ENCODE data around the gene CHN2. TPM values are rescaled to one million over a fixed set of nuclear protein-coding genes. Genes with fewer than 3 reads are reported as not detected.

CHN2 gene
- total and polyA plus RNA-seq, 8 donors: 2.8 to 8.9 (median 4.3) TPM

DNA sequence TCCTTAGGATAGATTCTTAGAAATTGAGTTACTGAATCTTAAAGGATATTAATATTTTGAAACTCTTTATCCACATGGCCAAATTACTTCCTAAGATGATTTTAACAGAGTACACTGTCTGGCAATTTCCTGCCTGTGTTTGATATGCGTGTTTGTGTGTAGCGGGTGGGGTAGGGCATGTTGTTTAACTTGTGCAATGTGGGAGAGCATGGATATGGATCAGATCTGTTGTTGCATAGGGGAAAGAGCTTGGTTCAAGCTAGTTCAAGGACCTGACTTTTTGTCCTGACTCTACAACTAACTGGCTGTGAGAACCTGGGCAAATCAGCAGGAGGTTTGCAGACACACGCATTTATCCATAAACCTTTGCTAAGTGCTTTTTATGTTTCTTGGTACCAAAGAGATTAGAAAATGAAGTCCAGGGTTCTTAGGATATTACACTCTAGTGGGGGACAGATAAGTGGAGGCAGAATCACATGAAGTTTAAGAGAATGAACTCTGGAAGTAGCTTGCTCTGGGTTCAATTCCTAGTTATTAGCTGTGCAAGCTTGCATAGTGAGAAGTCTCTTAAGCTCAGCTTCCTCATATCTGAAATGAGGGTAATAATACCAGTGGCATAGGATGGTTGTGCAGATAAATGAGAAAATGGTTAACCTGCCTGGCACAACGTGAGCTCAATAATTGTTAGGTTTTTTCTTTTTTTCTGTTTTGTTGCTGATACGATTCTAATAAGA is 272.8 kb downstream of the CHN2 start:
- H3K36me3 ChIP-seq: no peaks in the 10 kb centered on the region
- ATAC-seq (no peak), DNase-seq (no peak)
- intact Hi-C loops (cut with DNase I): no loop called here
- TF ChIP-seq, protein P1, sequence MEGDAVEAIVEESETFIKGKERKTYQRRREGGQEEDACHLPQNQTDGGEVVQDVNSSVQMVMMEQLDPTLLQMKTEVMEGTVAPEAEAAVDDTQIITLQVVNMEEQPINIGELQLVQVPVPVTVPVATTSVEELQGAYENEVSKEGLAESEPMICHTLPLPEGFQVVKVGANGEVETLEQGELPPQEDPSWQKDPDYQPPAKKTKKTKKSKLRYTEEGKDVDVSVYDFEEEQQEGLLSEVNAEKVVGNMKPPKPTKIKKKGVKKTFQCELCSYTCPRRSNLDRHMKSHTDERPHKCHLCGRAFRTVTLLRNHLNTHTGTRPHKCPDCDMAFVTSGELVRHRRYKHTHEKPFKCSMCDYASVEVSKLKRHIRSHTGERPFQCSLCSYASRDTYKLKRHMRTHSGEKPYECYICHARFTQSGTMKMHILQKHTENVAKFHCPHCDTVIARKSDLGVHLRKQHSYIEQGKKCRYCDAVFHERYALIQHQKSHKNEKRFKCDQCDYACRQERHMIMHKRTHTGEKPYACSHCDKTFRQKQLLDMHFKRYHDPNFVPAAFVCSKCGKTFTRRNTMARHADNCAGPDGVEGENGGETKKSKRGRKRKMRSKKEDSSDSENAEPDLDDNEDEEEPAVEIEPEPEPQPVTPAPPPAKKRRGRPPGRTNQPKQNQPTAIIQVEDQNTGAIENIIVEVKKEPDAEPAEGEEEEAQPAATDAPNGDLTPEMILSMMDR (IDR thresholded peaks at IDR 0.05): no peak
- H3K27me3 ChIP-seq: no peaks in the 10 kb centered on the region
- H3K27ac ChIP-seq: no peak overlapping the region
- H3K4me3 ChIP-seq: no peak overlapping the region
- H3K4me1 ChIP-seq: no peaks in the 10 kb centered on the region
- no peaks in the 10 kb centered on the region for H3K9me3 ChIP-seq

DNA sequence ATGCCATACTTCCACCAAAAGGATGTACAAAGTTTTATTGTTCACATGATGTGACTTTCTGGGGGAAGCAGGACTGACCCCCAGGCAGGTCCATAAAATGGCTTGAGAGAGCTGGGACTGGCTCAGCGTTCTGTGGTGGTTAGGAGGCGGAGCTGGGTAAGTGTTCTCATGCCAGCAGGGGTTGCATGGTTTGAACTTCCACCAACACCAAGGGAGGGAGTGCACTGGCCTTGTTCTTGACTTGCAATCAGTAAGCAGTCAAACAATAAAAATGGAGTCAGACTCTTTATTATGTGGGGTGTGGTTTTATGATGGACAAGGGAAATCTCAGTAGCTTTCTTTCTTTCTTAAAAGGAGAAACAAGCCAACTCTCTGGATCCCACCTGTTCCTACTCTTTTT is 273.6 kb downstream of the CHN2 start:
- H3K4me1 ChIP-seq: no peaks in the 10 kb centered on the region

DNA sequence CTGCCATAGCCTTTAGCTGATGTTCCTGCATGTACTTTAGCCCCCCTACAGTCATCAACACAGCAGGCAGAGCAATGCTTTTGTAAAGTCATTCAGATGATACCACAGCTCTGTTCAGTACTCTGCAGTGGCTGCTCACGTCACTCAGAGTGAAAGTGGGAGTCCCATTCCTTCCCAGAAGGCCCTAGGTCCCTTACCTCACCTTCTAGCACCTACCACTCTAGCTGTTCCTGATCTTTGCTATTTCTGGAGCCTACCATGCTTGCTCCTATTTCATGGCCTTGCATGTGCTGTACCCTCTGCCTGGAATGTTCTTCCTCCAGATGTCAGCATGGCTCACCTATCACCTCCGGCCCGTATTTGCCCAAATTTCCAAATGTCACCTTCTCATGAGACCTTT is 274.7 kb downstream of the CHN2 start:
- no peak overlapping the region for H3K27ac ChIP-seq
- DNase-seq (no peak), ATAC-seq (no peak)
- intact Hi-C loops (cut with DNase I): no loop called here
- TF ChIP-seq, protein P1 (IDR thresholded peaks at IDR 0.05): no peak
- H3K4me3 ChIP-seq: no peak overlapping the region
- no peaks in the 10 kb centered on the region for H3K4me1 ChIP-seq
- H3K36me3 ChIP-seq: no peaks in the 10 kb centered on the region
- no peaks in the 10 kb centered on the region for H3K27me3 ChIP-seq
- no peaks in the 10 kb centered on the region for H3K9me3 ChIP-seq

More for the DNA sequence above, 273.6 kb downstream of the CHN2 start:
- TF ChIP-seq, protein P1 (IDR thresholded peaks at IDR 0.05): no peak
- intact Hi-C loops (cut with DNase I): no loop called here
- no peaks in the 10 kb centered on the region for H3K9me3 ChIP-seq
- H3K4me3 ChIP-seq: no peak overlapping the region
- H3K36me3 ChIP-seq: no peaks in the 10 kb centered on the region
- ATAC-seq: no peak
- no peak overlapping the region for H3K27ac ChIP-seq
- no peaks in the 10 kb centered on the region for H3K27me3 ChIP-seq
- DNase-seq: no peak

DNA sequence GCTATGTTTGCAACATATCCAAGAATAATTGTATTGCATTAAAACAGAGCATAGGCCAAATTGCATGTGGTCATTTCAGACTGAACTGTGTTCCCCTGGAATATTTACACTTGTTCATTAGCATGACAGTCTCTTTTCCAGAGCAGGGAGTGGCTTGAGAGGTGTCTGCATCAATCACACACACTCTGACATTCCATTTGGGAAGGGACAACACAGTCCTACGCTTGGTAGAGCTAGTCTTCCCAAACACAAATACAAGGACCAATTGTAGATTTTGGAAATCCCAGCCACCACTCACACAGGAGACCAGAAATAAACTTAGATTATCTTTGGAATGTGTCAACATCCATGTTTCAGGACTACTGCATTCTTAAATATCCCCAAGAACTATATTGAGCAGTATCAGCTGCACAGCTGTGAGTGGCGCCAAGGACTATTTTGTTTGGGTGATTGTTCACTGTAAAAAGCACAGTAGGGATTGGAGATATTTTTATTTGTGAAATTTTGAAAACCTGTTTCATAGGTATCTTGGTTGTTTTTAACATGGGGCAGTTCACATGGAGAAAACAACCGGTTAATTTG is 275.5 kb downstream of the CHN2 start:
- intact Hi-C loops (cut with DNase I): no loop called here
- ATAC-seq (no peak), DNase-seq (no peak)
- Histone ChIP-seq H3K27me3 (no peaks in the 10 kb centered on the region), H3K4me1 (no peaks in the 10 kb centered on the region), H3K27ac (no peak overlapping the region), H3K9me3 (no peaks in the 10 kb centered on the region), H3K36me3 (no peaks in the 10 kb centered on the region), H3K4me3 (no peak overlapping the region)
- TF ChIP-seq, protein P1 (IDR thresholded peaks at IDR 0.05): no peak

DNA sequence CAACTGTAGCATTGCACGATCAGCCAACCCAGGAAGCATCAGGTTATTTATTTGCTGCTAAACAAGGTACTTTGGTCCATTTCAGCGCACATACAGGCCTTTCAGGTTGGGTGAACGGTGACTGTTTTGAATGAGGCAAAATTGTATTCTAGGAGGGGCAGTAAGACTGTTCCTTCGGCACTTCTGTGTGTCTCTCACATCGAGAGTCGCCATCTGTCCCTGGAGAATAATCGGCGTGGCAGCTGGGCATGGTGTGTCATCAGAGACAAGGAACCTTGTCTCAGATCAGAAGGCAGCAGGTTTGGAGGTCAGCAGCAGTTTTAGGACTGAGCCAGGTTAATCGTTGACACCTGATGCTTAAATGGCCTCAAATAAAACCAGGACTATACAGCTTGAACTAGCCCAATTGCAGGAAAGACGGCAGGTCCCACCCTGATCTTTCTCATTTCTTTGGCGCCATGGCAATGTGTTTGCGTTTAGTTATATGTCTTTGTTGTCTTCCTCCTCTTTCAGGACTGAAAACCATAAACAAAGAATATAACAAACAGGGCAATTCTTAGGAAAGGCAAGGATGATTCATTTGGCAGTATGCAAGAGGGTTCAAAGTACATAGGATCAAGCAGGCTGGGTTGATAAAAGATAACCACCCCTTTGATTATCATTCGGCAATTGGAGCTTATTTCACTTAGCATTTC is 277.0 kb downstream of the CHN2 start:
- no peaks in the 10 kb centered on the region for H3K36me3 ChIP-seq
- H3K27ac ChIP-seq: no peak overlapping the region
- no peak overlapping the region for H3K4me3 ChIP-seq
- intact Hi-C loops (cut with DNase I): no loop called here
- no peaks in the 10 kb centered on the region for H3K4me1 ChIP-seq
- no peak for ATAC-seq
- H3K27me3 ChIP-seq: peaks cover 0 to 5% of the 10 kb centered on the region in 2 donors
- H3K9me3 ChIP-seq: no peaks in the 10 kb centered on the region
- no peak for DNase-seq
- TF ChIP-seq, protein P1 (IDR thresholded peaks at IDR 0.05): no peak
